Islet of Langerhans (tissue), 1 donor: ENCODE data around the gene AVPI1.
"Not testable (repeated sequence)": the region's sequence is repeated elsewhere in the genome, so short reads cannot be mapped to it uniquely, and the experiment has no call there.

ENCODE experiments used
- FAIRE-seq: peaks from one replicate; lab custom pipeline; 2011; peaks lifted over from hg19 to GRCh38; lab: Jason Lieb, UNC

The AVPI1 gene

GRCh38 chr10:97640174-97640867, 46.7 kb downstream of the AVPI1 start, which contains the start of gene PI4K2A:
TSS of gene PI4K2A (plus strand) at chr10:97640671. CDS start at chr10:97640743, 72 bp downstream.
- FAIRE-seq, result no peak

GRCh38 chr10:97639090-97639489, 48.0 kb downstream of the AVPI1 start:
- FAIRE-seq, result not testable (repeated sequence)

- FAIRE-seq, result no peak
These were observed 51.5 kb downstream of the AVPI1 start for GRCh38 chr10:97635577-97635976.

GRCh38 chr10:97633921-97634320, 53.1 kb downstream of the AVPI1 start:
- FAIRE-seq, result no peak

GRCh38 chr10:97632949-97633884, 53.8 kb downstream of the AVPI1 start, which contains the start of gene MORN4:
TSS of gene MORN4 (minus strand) at chr10:97633500. CDS start at chr10:97619653, 13,847 bp downstream.
- FAIRE-seq, result no peak

- FAIRE-seq, result no peak
These were observed 55.9 kb downstream of the AVPI1 start for GRCh38 chr10:97631098-97631497.

GRCh38 chr10:97629289-97629688, 57.8 kb downstream of the AVPI1 start:
- no peak for FAIRE-seq

- no peak for FAIRE-seq
These were observed 58.8 kb downstream of the AVPI1 start for GRCh38 chr10:97628228-97628627.

GRCh38 chr10:97627731-97628130, 59.3 kb downstream of the AVPI1 start:
- no peak for FAIRE-seq
